Mesenchymal stem cell (in vitro differentiated cells and primary cell): ENCODE results near the gene SETD5.

Source experiments
- DNase-seq: peaks from one replicate; pipeline ENCODE4 v3.0.0-alpha.2; 2013
- H2AFZ ChIP-seq: one replicate; pipeline ENCODE4 v1.6.1; 2013; ENCODE audit warnings: low read depth, mild to moderate bottlenecking, control low read depth, inconsistent platforms, low read length, moderate library complexity
- H2AK5ac ChIP-seq: 2 replicates; pipeline ENCODE4 v1.6.1; 2013; ENCODE audit warnings: low read length, moderate library complexity, mild to moderate bottlenecking, inconsistent platforms; ENCODE audit not compliant: severe bottlenecking
- H2BK120ac ChIP-seq: one replicate; pipeline ENCODE4 v1.6.1; 2013; ENCODE audit warnings: low read depth, mild to moderate bottlenecking, inconsistent platforms, low read length, moderate library complexity
- H2BK12ac ChIP-seq, 2 experiments: one replicate each; pipeline ENCODE4 v1.6.1; 2013; ENCODE audit warnings: inconsistent platforms in 2 of 2, low read length in 2 of 2, mild to moderate bottlenecking in 2 of 2, moderate library complexity in 2 of 2, control low read depth in 1 of 2
- H2BK15ac ChIP-seq: one replicate; pipeline ENCODE4 v1.6.1; 2013; ENCODE audit warnings: mild to moderate bottlenecking, low read depth, inconsistent platforms; ENCODE audit not compliant: poor library complexity, severe bottlenecking
- H2BK5ac ChIP-seq: 2 replicates; pipeline ENCODE4 v1.6.1; 2013; ENCODE audit warnings: low read depth, mild to moderate bottlenecking, low read length, control low read depth, inconsistent platforms; ENCODE audit not compliant: poor library complexity, severe bottlenecking
- H3K14ac ChIP-seq, 2 experiments: one replicate each; pipeline ENCODE4 v1.6.1; 2013; ENCODE audit warnings: inconsistent platforms in 2 of 2, low read length in 2 of 2, control low read depth in 1 of 2, mild to moderate bottlenecking in 1 of 2, moderate library complexity in 1 of 2
- H3K18ac ChIP-seq, 2 experiments: one replicate each; pipeline ENCODE4 v1.6.1; 2013; ENCODE audit warnings: inconsistent platforms in 2 of 2, low read length in 2 of 2, control low read depth in 1 of 2, low read depth in 1 of 2, mild to moderate bottlenecking in 1 of 2
- H3K23ac ChIP-seq, 2 experiments: one replicate each; pipeline ENCODE4 v1.6.1; 2013; ENCODE audit warnings: inconsistent platforms in 2 of 2, low read length in 2 of 2, mild to moderate bottlenecking in 2 of 2, moderate library complexity in 2 of 2, control low read depth in 1 of 2
- H3K27ac ChIP-seq: 2 replicates; pipeline ENCODE4 v1.5.1; 2013; ENCODE audit warnings: mild to moderate bottlenecking, moderate library complexity, low read length, control low read depth, inconsistent platforms; ENCODE audit not compliant: poor library complexity, severe bottlenecking
- H3K27me3 ChIP-seq, 2 experiments: 2 replicates each; pipeline versions ENCODE4 v1.6.1 to v1.7.0; 2013; ENCODE audit warnings: low read length in 2 of 2, mild to moderate bottlenecking in 2 of 2, moderate library complexity in 2 of 2, control low read depth in 1 of 2, inconsistent platforms in 1 of 2; ENCODE audit not compliant: control insufficient read depth in 1 of 2, insufficient read depth in 1 of 2
- H3K36me3 ChIP-seq, 2 experiments: 2 replicates each; pipeline versions ENCODE4 v1.6.1 to v1.7.0; 2013; ENCODE audit warnings: low read length in 2 of 2, control low read depth in 1 of 2, inconsistent platforms in 1 of 2, low read depth in 1 of 2, mild to moderate bottlenecking in 1 of 2; ENCODE audit not compliant: insufficient read depth in 2 of 2, control insufficient read depth in 1 of 2
- H3K4ac ChIP-seq, 2 experiments: one replicate each; pipeline ENCODE4 v1.6.1; 2013; ENCODE audit warnings: inconsistent platforms in 2 of 2, low read length in 2 of 2, mild to moderate bottlenecking in 2 of 2, moderate library complexity in 2 of 2, control low read depth in 1 of 2, low read depth in 1 of 2
- H3K4me1 ChIP-seq: 2 replicates; pipeline ENCODE4 v1.6.1; 2013; ENCODE audit warnings: low read depth, low read length, control low read depth; ENCODE audit not compliant: control insufficient read depth, insufficient read depth
- H3K4me2 ChIP-seq: 2 replicates; pipeline ENCODE4 v1.6.1; 2013; ENCODE audit warnings: low read length, mild to moderate bottlenecking, inconsistent platforms; ENCODE audit not compliant: poor library complexity, severe bottlenecking
- H3K4me3 ChIP-seq, 2 experiments: 2 replicates each; pipeline versions ENCODE4 v1.5.1 to v1.7.0; 2013; ENCODE audit warnings: low read length in 2 of 2, mild to moderate bottlenecking in 2 of 2, control low read depth in 1 of 2, low read depth in 1 of 2; ENCODE audit not compliant: insufficient read depth in 1 of 2
- H3K79me1 ChIP-seq: replicated peaks from 2 replicates; pipeline ENCODE4 v1.6.1; 2013; ENCODE audit warnings: mild to moderate bottlenecking, control low read depth, low read length, inconsistent platforms; ENCODE audit not compliant: poor library complexity, severe bottlenecking
- H3K9ac ChIP-seq: 2 replicates; pipeline ENCODE4 v1.7.0; 2013; ENCODE audit warnings: mild to moderate bottlenecking, low read length, moderate library complexity
- H3K9me3 ChIP-seq: 2 replicates; pipeline ENCODE4 v1.7.0; 2013; ENCODE audit warnings: mild to moderate bottlenecking, low read length; ENCODE audit not compliant: control insufficient read depth
- H4K8ac ChIP-seq: one replicate; pipeline ENCODE4 v1.6.1; 2013; ENCODE audit warnings: inconsistent platforms, mild to moderate bottlenecking, low read length, moderate library complexity
- H4K91ac ChIP-seq: one replicate; pipeline ENCODE4 v1.6.1; 2013; ENCODE audit warnings: mild to moderate bottlenecking, low read length, inconsistent platforms
- WGBS: methylation state at CpG from one replicate; pipeline ENCODE4 v1.1.7; 2013; ENCODE audit warnings: mixed read lengths; 5-methylcytosine and 5-hydroxymethylcytosine counted together

SETD5 gene

DNA sequence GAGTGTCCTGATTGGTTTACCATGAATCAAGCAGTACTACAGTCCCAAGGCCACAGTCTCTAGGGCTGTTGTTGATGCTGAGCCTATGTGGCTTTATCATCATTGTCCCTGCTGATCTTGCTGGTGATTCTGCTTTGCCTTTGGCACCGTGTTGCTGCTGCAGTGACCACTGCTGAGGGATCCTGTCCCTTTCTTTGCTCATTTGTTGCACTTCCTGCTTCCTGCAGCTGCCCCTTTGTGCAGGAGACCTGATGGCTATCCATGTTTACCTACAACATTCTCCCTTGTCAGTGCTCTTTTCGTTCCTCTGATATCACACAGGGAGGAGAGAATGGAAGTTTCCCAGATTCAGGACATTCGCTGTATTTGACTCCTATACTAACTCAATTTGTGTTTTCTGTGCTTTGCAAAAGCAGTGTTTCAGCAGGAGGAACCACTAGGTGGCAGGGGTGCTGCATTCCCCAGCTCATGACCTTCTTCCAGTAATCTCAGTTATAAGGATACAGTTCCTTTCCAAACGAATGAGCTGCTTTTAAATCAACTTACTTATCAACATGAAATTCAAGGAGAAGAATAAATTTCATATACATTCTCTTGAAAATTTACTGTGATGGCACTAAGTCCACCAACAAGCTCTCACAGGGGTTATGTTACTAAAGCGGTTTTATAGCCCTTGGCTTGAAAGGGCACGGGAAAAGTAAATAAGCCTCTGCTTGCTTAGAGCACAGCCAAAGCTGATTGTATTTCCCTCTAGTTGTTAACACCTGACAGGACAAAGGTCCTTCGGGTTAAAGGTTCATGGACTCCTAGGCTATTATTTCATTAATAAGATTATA, 44.3 kb upstream of the SETD5 start:
- peak overlapping the region; percentile 57 for H4K91ac ChIP-seq
- peak overlapping the region; percentile 79 for H2AFZ ChIP-seq
- peak overlapping the region; percentile 55 for H3K9ac ChIP-seq
- no peaks in the 10 kb centered on the region for H3K9me3 ChIP-seq
- 39% methylated on average over 3 of the region's 7 CpGs for WGBS
- H3K14ac ChIP-seq: peak overlapping the region in 1 of 2 experiments; percentile 44
- peak; percentile 77 for DNase-seq
- peak overlapping the region; percentile 25 to 61 for H3K18ac ChIP-seq
- no peak overlapping the region for H2BK120ac ChIP-seq
- no peak overlapping the region for H2AK5ac ChIP-seq
- H3K23ac ChIP-seq: no peak overlapping the region
- H4K8ac ChIP-seq: peak overlapping the region; percentile 98
- no peak overlapping the region for H3K4me2 ChIP-seq
- peak overlapping the region; percentile 44 to 91 for H2BK12ac ChIP-seq
- H2BK15ac ChIP-seq: no peak overlapping the region
- no peak overlapping the region for H3K27ac ChIP-seq
- no peaks in the 10 kb centered on the region for H3K36me3 ChIP-seq
- H3K4me1 ChIP-seq: peaks cover 9% of the 10 kb centered on the region
- no peak overlapping the region for H3K4me3 ChIP-seq
- H2BK5ac ChIP-seq: no peak overlapping the region
- H3K79me1 ChIP-seq: peaks cover 1% of the 10 kb centered on the region
- peak overlapping the region; percentile 57 to 66 for H3K4ac ChIP-seq
- no peaks in the 10 kb centered on the region for H3K27me3 ChIP-seq

DNA sequence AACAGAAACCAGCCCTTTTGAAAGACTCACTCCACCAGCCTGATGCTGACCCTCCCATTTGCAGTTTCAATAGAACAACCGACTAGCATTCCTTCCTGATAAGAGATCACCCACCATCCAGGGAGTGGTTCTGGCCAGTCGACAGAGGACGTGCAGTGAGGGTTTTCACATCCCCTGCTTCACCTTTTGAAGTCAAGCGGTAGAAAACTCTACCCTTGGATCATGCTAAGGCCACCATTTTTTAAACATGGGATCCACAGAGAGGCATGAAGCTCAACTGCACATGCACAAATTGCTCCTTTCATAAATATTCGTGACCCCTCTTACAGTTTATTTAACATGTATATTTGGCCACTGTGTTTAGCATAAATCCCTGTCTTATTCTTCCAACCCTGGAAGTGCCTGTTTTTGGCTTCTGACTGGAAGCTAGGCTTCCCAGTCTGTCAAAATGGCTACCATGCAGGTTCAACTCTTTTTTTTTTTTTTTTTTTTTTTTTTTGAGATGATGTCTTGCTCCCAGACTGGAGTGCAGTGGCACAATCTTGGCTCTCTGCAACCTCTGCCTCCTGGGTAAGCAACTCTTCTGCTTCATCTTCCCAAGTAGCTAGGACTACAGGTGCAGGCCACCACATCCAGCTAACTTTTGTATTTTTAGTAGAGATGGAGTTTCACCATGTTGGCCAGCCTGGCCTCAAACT, 35.6 kb upstream of the SETD5 start:
- peaks cover 4 to 23% of the 10 kb centered on the region in 2 experiments for H3K36me3 ChIP-seq
- 89% methylated on average over 4 of the region's 5 CpGs for WGBS

DNA sequence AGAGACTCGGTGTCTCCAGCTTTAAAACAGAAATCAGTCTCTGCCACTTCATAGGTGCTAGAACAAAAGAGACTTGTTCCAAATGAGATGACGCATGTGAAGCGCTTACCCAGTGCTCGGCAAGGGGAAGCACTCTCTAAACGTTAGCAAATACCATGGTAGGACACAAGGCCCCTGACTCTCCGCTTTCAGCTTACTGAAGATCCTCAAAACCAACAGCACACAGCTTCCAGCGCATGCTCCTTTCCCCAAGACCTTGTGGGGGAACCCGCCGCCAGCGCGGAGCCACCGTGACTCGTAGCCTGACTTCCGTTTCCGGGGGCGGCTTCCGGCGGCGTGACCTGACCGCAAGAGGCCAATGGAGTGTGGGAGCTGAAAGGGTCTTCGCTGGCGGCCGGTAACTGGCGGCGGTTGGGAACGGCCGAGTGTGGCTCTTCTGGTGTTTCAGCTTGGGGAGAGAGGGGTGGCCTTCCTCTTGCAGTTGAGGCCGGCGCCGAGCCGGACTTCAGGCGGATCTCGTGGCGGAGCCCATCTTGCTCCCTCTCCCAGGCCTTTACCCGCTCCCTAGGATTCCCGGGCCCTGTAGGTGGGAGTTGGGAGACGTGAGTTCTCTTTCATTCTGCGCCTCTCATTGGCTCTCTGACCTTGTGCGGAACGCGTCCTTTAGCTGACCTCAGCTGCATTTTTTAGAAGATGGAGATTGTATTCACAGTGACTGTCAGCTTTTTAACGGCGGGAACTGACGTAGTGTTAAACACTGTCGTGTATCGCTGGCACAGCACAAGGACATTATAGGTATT, 34.5 kb upstream of the SETD5 start, which contains the start of gene THUMPD3:
Gene THUMPD3, plus strand, starts transcription at position 324 of the 800 bp plus-strand sequence. CDS start 2,015 bp downstream, outside the sequence.
- H3K9ac ChIP-seq: peak within 1 kb of the TSS; percentile 91
- H2BK15ac ChIP-seq: peak within 1 kb of the TSS; percentile 55
- H3K27ac ChIP-seq: peak within 1 kb of the TSS; percentile 88
- peak within 1 kb of the TSS; percentile 59 for H3K4me2 ChIP-seq
- H3K79me1 ChIP-seq: peaks cover 11% of the 10 kb centered on the region
- H2BK120ac ChIP-seq: no peak within 1 kb of the TSS
- no peak within 1 kb of the TSS for H4K91ac ChIP-seq
- H3K4me3 ChIP-seq: peak within 1 kb of the TSS; percentile 68 to 91
- no peak within 1 kb of the TSS for H2BK12ac ChIP-seq
- no peaks in the 10 kb centered on the region for H3K27me3 ChIP-seq
- no peak within 1 kb of the TSS for H2AFZ ChIP-seq
- H3K36me3 ChIP-seq: peaks cover 6 to 33% of the 10 kb centered on the region in 2 experiments
- H3K23ac ChIP-seq: no peak within 1 kb of the TSS
- WGBS: 25% methylated on average over 35 of the region's 46 CpGs
- H4K8ac ChIP-seq: peak within 1 kb of the TSS; percentile 10
- no peak within 1 kb of the TSS for H3K14ac ChIP-seq
- peak within 1 kb of the TSS; percentile 48 for H2BK5ac ChIP-seq
- peaks cover 3% of the 10 kb centered on the region for H3K4me1 ChIP-seq
- H2AK5ac ChIP-seq: no peak within 1 kb of the TSS
- DNase-seq: peak; percentile 96
- H3K9me3 ChIP-seq: no peaks in the 10 kb centered on the region
- peak within 1 kb of the TSS; percentile 63 to 68 for H3K18ac ChIP-seq
- H3K4ac ChIP-seq: peak within 1 kb of the TSS in 1 of 2 experiments; percentile 22

More for the DNA sequence above, 35.6 kb upstream of the SETD5 start:
- Histone ChIP-seq H3K27me3 (no peaks in the 10 kb centered on the region), H3K4ac (no peak overlapping the region), H3K4me1 (peaks cover 3% of the 10 kb centered on the region), H3K4me2 (no peak overlapping the region), H4K8ac (peak overlapping the region; percentile 7), H4K91ac (no peak overlapping the region), H3K79me1 (peaks cover 11% of the 10 kb centered on the region), H2AK5ac (no peak overlapping the region), H3K9ac (peak overlapping the region; percentile 91), H3K9me3 (no peaks in the 10 kb centered on the region), H2BK12ac (no peak overlapping the region), H2BK120ac (no peak overlapping the region), H2BK15ac (no peak overlapping the region), H2AFZ (no peak overlapping the region), H3K4me3 (peak overlapping the region in 1 of 2 experiments; percentile 91), H2BK5ac (no peak overlapping the region), H3K14ac (no peak overlapping the region), H3K18ac (no peak overlapping the region), H3K27ac (no peak overlapping the region), H3K23ac (peak overlapping the region in 1 of 2 experiments; percentile 34)
- DNase-seq: no peak
